K562 (cell line): Measurements from ENCODE around the gene POLR3K. TPM values are rescaled to one million over a fixed set of nuclear protein-coding genes. Genes with fewer than 3 reads are reported as not detected.

Experiments used
- ASH1L ChIP-seq: fragments of 450-650 bp; IDR thresholded peaks from 2 replicates; pipeline ENCODE4 v1.6.1; 2018; ENCODE audit warnings: borderline replicate concordance, mild to moderate bottlenecking, low read depth; ENCODE audit not compliant: partially characterized antibody
- CBX1 ChIP-seq: sonication (generic); IDR thresholded peaks from 2 replicates; pipeline ENCODE4 v1.6.1; 2016; ENCODE audit warnings: antibody characterized with exemption, low read depth, mild to moderate bottlenecking
- ELK3 ChIP-seq: fragments of 450-650 bp; formaldehyde crosslinking; IDR thresholded peaks from 2 replicates; pipeline ENCODE4 v1.4.0; 2020; ENCODE audit warnings: mild to moderate bottlenecking
- GATAD2B ChIP-seq: fragments of 450-650 bp; IDR thresholded peaks from 2 replicates; pipeline ENCODE4 v1.6.1; 2017; ENCODE audit warnings: mild to moderate bottlenecking, borderline replicate concordance
- L3MBTL2 ChIP-seq: fragments of 450-650 bp; IDR thresholded peaks from 2 replicates; pipeline ENCODE4 v1.6.1; 2016; ENCODE audit warnings: mild to moderate bottlenecking, moderate library complexity
- MXI1 ChIP-seq: IDR thresholded peaks from 2 replicates; pipeline ENCODE4 v1.6.1; 2011; ENCODE audit warnings: low read depth, mild to moderate bottlenecking, improper control_type of control experiment, low read length
- PHF8 ChIP-seq: fragments of 200-600 bp; sonication (generic); IDR thresholded peaks from 2 replicates; pipeline ENCODE4 v1.6.1; 2012; ENCODE audit warnings: mixed run types, mild to moderate bottlenecking, inconsistent platforms, low read length, moderate library complexity, borderline replicate concordance
- PYGO2 ChIP-seq: fragments of 450-650 bp; IDR thresholded peaks from 2 replicates; pipeline ENCODE4 v1.6.1; 2016; ENCODE audit warnings: mild to moderate bottlenecking, missing genetic modification characterization, moderate library complexity, missing compliant biosample characterization
- SLC30A9 ChIP-seq: fragments of 250-450 bp; sonication (Bioruptor Pico); IDR thresholded peaks from 2 replicates; pipeline ENCODE4 v1.8.0; 2022; ENCODE audit warnings: mild to moderate bottlenecking, moderate library complexity
- SMC3 ChIP-seq: conservative IDR thresholded peaks from 2 replicates; pipeline ENCODE4 v1.6.1; 2011; ENCODE audit warnings: low read depth, low read length, improper control_type of control experiment; ENCODE audit not compliant: insufficient read depth
- SOX6 ChIP-seq: fragments of 450-650 bp; IDR thresholded peaks from 2 replicates; pipeline ENCODE4 v1.6.1; 2014; ENCODE audit warnings: mild to moderate bottlenecking
- ZBTB8A ChIP-seq: fragments of 450-650 bp; IDR thresholded peaks from 2 replicates; pipeline ENCODE4 v1.6.1; 2018; ENCODE audit warnings: mild to moderate bottlenecking, moderate library complexity; ENCODE audit not compliant: partially characterized antibody
- ZNF197 ChIP-seq: fragments of 200-800 bp; sonication (Bioruptor generic); IDR thresholded peaks from 2 replicates; pipeline ENCODE4 v1.6.1; 2016; ENCODE audit warnings: low read depth, missing genetic modification characterization, missing compliant biosample characterization
- ZNF583 ChIP-seq: fragments of 250-450 bp; sonication (Bioruptor Pico); IDR thresholded peaks from 2 replicates; pipeline ENCODE4 v1.4.0; 2020
- ZNF695 ChIP-seq: fragments of 450-650 bp; formaldehyde crosslinking; IDR thresholded peaks from 2 replicates; pipeline ENCODE4 v1.4.0; 2020; ENCODE audit warnings: mild to moderate bottlenecking, moderate library complexity
- polyA plus RNA-seq, 8 experiments: library from polyadenylated mRNA; depleted of rRNA in 4 of 8; stranded (reverse) in 5 of 8; unstranded in 3 of 8; fragments of >200 nt; fragmentation: Nextera tagmentation in 2 of 8; fragmentation: Illumina TruSeq in 1 of 8; extraction: Ambion mirVana in 2 of 8; extraction: Trizol in 1 of 8; gene quantifications; 2 replicates each; pipeline versions ENCODE4 v1.2.1 to v1.2.3, GENCODE V29; 2011 to 2014; ENCODE audit warnings: inconsistent platforms in 1 of 8, missing spikeins in 1 of 8
- total RNA-seq, 7 experiments: library from RNA; depleted of rRNA in 6 of 7; stranded (reverse); fragments of >200 nt in 6 of 7; fragmentation: Illumina TruSeq in 2 of 7; extraction: Trizol in 2 of 7; gene quantifications; 2 replicates each; pipeline versions ENCODE4 v1.2.1 to v1.2.3, GENCODE V29; 2011 to 2021; ENCODE audit warnings: low replicate concordance in 1 of 7
- TF ChIP-seq, protein P1 (sequence below): fragments of 450-650 bp; IDR thresholded peaks from 2 replicates; pipeline ENCODE4 v1.7.1; 2018; ENCODE audit warnings: mild to moderate bottlenecking, low read depth; ENCODE audit not compliant: partially characterized antibody
- TF ChIP-seq, protein P2 (sequence below): fragments of 450-650 bp; IDR thresholded peaks from 2 replicates; pipeline ENCODE4 v1.6.1; 2016; ENCODE audit warnings: low read depth

Gene POLR3K
- total and polyA plus RNA-seq, 9 of the 15 experiments (the other 6 are each of a cell fraction or from before 2014, with no cell fraction given): 42.1 to 315 (median 86.7) TPM

- TF ChIP-seq, protein P1, sequence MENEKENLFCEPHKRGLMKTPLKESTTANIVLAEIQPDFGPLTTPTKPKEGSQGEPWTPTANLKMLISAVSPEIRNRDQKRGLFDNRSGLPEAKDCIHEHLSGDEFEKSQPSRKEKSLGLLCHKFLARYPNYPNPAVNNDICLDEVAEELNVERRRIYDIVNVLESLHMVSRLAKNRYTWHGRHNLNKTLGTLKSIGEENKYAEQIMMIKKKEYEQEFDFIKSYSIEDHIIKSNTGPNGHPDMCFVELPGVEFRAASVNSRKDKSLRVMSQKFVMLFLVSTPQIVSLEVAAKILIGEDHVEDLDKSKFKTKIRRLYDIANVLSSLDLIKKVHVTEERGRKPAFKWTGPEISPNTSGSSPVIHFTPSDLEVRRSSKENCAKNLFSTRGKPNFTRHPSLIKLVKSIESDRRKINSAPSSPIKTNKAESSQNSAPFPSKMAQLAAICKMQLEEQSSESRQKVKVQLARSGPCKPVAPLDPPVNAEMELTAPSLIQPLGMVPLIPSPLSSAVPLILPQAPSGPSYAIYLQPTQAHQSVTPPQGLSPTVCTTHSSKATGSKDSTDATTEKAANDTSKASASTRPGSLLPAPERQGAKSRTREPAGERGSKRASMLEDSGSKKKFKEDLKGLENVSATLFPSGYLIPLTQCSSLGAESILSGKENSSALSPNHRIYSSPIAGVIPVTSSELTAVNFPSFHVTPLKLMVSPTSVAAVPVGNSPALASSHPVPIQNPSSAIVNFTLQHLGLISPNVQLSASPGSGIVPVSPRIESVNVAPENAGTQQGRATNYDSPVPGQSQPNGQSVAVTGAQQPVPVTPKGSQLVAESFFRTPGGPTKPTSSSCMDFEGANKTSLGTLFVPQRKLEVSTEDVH: no peak
- TF ChIP-seq ELK3: no peak
- TF ChIP-seq ZNF583: no peak
- no peak for TF ChIP-seq ZNF695
- TF ChIP-seq SMC3: no peak
- peak; percentile 70; the same call in 1 of the 2 replicates for TF ChIP-seq PHF8
- no peak for TF ChIP-seq PYGO2
- TF ChIP-seq SOX6: 0 out of 2 replicates have a peak, but pooled peaks have one; percentile 5
- no peak for TF ChIP-seq SLC30A9 (CRISPR knock-in tag)
- no peak for TF ChIP-seq ZBTB8A
- TF ChIP-seq L3MBTL2: peak; percentile 71
- TF ChIP-seq GATAD2B: peak; percentile 90
- TF ChIP-seq MXI1: peak; percentile 91
- TF ChIP-seq, protein P2, sequence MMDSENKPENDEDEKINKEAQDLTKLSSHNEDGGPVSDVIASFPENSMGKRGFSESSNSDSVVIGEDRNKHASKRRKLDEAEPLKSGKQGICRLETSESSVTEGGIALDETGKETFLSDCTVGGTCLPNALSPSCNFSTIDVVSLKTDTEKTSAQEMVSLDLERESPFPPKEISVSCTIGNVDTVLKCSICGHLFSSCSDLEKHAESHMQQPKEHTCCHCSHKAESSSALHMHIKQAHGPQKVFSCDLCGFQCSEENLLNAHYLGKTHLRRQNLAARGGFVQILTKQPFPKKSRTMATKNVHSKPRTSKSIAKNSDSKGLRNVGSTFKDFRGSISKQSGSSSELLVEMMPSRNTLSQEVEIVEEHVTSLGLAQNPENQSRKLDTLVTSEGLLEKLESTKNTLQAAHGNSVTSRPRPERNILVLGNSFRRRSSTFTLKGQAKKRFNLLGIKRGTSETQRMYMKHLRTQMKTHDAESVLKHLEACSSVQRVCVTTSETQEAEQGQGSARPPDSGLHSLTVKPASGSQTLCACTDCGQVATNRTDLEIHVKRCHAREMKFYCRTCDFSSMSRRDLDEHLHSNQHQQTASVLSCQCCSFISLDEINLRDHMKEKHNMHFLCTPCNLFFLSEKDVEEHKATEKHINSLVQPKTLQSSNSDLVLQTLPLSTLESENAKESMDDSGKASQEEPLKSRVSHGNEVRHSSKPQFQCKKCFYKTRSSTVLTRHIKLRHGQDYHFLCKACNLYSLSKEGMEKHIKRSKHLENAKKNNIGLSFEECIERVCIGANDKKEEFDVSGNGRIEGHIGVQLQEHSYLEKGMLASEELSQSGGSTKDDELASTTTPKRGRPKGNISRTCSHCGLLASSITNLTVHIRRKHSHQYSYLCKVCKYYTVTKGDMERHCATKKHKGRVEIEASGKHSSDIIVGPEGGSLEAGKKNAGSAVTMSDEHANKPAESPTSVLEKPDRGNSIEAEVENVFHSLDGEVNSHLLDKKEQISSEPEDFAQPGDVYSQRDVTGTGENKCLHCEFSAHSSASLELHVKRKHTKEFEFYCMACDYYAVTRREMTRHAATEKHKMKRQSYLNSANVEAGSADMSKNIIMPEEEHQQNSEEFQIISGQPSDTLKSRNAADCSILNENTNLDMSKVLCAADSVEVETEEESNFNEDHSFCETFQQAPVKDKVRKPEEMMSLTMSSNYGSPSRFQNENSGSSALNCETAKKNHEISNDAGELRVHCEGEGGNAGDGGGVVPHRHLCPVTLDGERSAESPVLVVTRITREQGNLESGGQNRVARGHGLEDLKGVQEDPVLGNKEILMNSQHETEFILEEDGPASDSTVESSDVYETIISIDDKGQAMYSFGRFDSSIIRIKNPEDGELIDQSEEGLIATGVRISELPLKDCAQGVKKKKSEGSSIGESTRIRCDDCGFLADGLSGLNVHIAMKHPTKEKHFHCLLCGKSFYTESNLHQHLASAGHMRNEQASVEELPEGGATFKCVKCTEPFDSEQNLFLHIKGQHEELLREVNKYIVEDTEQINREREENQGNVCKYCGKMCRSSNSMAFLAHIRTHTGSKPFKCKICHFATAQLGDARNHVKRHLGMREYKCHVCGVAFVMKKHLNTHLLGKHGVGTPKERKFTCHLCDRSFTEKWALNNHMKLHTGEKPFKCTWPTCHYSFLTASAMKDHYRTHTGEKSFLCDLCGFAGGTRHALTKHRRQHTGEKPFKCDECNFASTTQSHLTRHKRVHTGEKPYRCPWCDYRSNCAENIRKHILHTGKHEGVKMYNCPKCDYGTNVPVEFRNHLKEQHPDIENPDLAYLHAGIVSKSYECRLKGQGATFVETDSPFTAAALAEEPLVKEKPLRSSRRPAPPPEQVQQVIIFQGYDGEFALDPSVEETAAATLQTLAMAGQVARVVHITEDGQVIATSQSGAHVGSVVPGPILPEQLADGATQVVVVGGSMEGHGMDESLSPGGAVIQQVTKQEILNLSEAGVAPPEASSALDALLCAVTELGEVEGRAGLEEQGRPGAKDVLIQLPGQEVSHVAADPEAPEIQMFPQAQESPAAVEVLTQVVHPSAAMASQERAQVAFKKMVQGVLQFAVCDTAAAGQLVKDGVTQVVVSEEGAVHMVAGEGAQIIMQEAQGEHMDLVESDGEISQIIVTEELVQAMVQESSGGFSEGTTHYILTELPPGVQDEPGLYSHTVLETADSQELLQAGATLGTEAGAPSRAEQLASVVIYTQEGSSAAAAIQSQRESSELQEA: peak; percentile 83
- TF ChIP-seq ZNF197 (CRISPR knock-in tag): no peak
- no peak for TF ChIP-seq CBX1
- TF ChIP-seq ASH1L: no peak
These were observed 24.5 kb upstream of the POLR3K start, which contains the start of gene MPG (continued) for GRCh38 chr16:77807-78443.
